GM12878 (cell line): Measurements from ENCODE around the gene GOLGA6L1. TPM values are rescaled to one million over a fixed set of nuclear protein-coding genes. Genes with fewer than 3 reads are reported as not detected.
"Not testable (repeated sequence)": the region's sequence is repeated elsewhere in the genome, so short reads cannot be mapped to it uniquely, and the experiment has no call there.

Source experiments
- ATAC-seq: fragments of 200-7000 bp; cut with Tn5 transposase; 3 replicates; pipeline ENCODE4 v1.9.1; 2020; ENCODE audit warnings: mild to moderate bottlenecking, moderate library complexity
- BruUV-seq: library from RNA; stranded (reverse); fragments of 400-500 nt; replicated peaks from 2 replicates; lab custom pipeline; 2021; lab: Mats Ljungman, UMichigan
- CTCF ChIA-PET: fragments of 300-600 bp; sonication (Branson Sonifier 250); formaldehyde crosslinking; extraction: SDS; loops from one replicate; lab custom pipeline; 2021; ENCODE audit warnings: inconsistent platforms; lab: Yijun Ruan, JAX
- POLR2A ChIA-PET: fragments of 350-600 bp; formaldehyde crosslinking; extraction: SDS; loops from one replicate; lab custom pipeline; 2021; ENCODE audit warnings: inconsistent platforms; lab: Charles Lee
- RAD21 ChIA-PET: fragments of 300-600 bp; sonication (Branson Sonifier 250); formaldehyde crosslinking; loops from one replicate; lab custom pipeline; 2023; ENCODE audit warnings: antibody characterized with exemption; ENCODE audit not compliant: unreplicated experiment; lab: Charles Lee
- SMC1A ChIA-PET: fragments of 300-600 bp; sonication (Branson Sonifier 250); formaldehyde crosslinking; loops from one replicate; lab custom pipeline; 2023; ENCODE audit not compliant: unreplicated experiment, uncharacterized antibody; lab: Charles Lee
- DNase-seq: peaks from one replicate; pipeline ENCODE4 v3.0.0-alpha.2; 2011; ENCODE audit warnings: low read depth, low spot score
- FAIRE-seq: peaks from 3 replicates; lab custom pipeline; 2011; peaks lifted over from hg19 to GRCh38; lab: Jason Lieb, UNC
- H2AFZ ChIP-seq: 2 replicates; pipeline ENCODE4 v1.6.0; 2011; ENCODE audit warnings: low read depth, low read length, control low read depth; ENCODE audit not compliant: control insufficient read depth
- H3K27ac ChIP-seq: 2 replicates; pipeline ENCODE4 v1.5.1; 2011; ENCODE audit warnings: control low read depth; ENCODE audit not compliant: control insufficient read depth, insufficient read depth
- H3K27me3 ChIP-seq, 2 experiments: replicated peaks in 1 of 2; 2 replicates each; pipeline versions ENCODE4 v1.6.0 to v1.6.1; 2011; ENCODE audit warnings: low read length in 1 of 2; ENCODE audit not compliant: control insufficient read depth in 2 of 2, insufficient read depth in 2 of 2
- H3K36me3 ChIP-seq, 2 experiments: 2 replicates each; pipeline ENCODE4 v1.5.1; 2011; ENCODE audit warnings: low read length in 1 of 2; ENCODE audit not compliant: control insufficient read depth in 2 of 2, insufficient read depth in 2 of 2
- H3K4me1 ChIP-seq: 2 replicates; pipeline ENCODE4 v1.6.1; 2011; ENCODE audit warnings: mild to moderate bottlenecking, low read length, moderate library complexity, mixed read lengths; ENCODE audit not compliant: control insufficient read depth, insufficient read depth
- H3K4me2 ChIP-seq: 2 replicates; pipeline ENCODE4 v1.6.0; 2011; ENCODE audit warnings: control low read depth; ENCODE audit not compliant: control insufficient read depth, insufficient read depth
- H3K4me3 ChIP-seq: fragments of 200-600 bp; sonication (generic); 2 replicates; pipeline ENCODE4 v1.5.1; 2016
- H3K79me2 ChIP-seq: 2 replicates; pipeline ENCODE4 v1.6.0; 2011; ENCODE audit warnings: low read length; ENCODE audit not compliant: control insufficient read depth, insufficient read depth
- H3K9ac ChIP-seq: 2 replicates; pipeline ENCODE4 v1.8.0; 2011; ENCODE audit warnings: low read length, control low read depth, mixed read lengths; ENCODE audit not compliant: control insufficient read depth, insufficient read depth
- H3K9me3 ChIP-seq: replicated peaks from 3 replicates; pipeline ENCODE4 v1.5.1; 2011; ENCODE audit warnings: mild to moderate bottlenecking, low read length; ENCODE audit not compliant: control insufficient read depth, insufficient read depth
- H4K20me1 ChIP-seq: 2 replicates; pipeline ENCODE4 v1.6.0; 2011; ENCODE audit not compliant: control insufficient read depth, insufficient read depth
- WGBS: methylation state at CpG from one replicate; pipeline ENCODE4 v1.1.6; 2016; ENCODE audit warnings: low lambda C conversion rate; ENCODE audit not compliant: insufficient replicate concordance, insufficient coverage; ENCODE audit errors: missing lambda C conversion rate; 5-methylcytosine and 5-hydroxymethylcytosine counted together
- in situ Hi-C: fragments of 300-500 bp; cut with MboI; formaldehyde crosslinking; loops from 9 replicates; pipeline ENCODE4 v1.14.3; 2018; ENCODE audit warnings: mixed read lengths
- intact Hi-C: fragments of 100-400 bp; cut with micrococcal nuclease; formaldehyde crosslinking; loops from one replicate; pipeline ENCODE4 v1.14.2; 2022; ENCODE audit not compliant: unreplicated experiment
- polyA plus RNA-seq, 11 experiments: library from polyadenylated mRNA; depleted of rRNA in 4 of 11; unstranded in 6 of 11; stranded (reverse) in 5 of 11; fragments of >200 nt; fragmentation: Nextera tagmentation in 4 of 11; fragmentation: Illumina TruSeq in 1 of 11; extraction: Ambion mirVana in 4 of 11; extraction: Trizol in 1 of 11; gene quantifications; 1 replicate in 1 of 11; 2 replicates in 10 of 11; pipeline versions ENCODE4 v1.2.1 to v1.2.3, GENCODE V29; 2011 to 2016; ENCODE audit warnings: inconsistent platforms in 2 of 11, missing spikeins in 2 of 11, low read depth in 1 of 11
- total RNA-seq, 4 experiments: library from RNA; depleted of rRNA in 3 of 4; stranded (reverse); fragments of >200 nt in 3 of 4; fragmentation: Illumina TruSeq in 1 of 4; extraction: Trizol in 1 of 4; gene quantifications; 2 replicates each; pipeline versions ENCODE4 v1.2.1 to v1.2.3, GENCODE V29; 2013 to 2021

GOLGA6L1 gene
- total and polyA plus RNA-seq, 10 of the 15 experiments (the other 5 are each of a cell fraction or from before 2014, with no cell fraction given): not detected

GRCh38 chr15:23179768-23180546 is 43.3 kb upstream of the GOLGA6L1 start:
- DNase-seq, H3K27ac ChIP-seq, CTCF ChIA-PET, POLR2A ChIA-PET, intact Hi-C loops, RAD21 ChIA-PET, H4K20me1 ChIP-seq, H3K27me3 ChIP-seq, FAIRE-seq, H3K4me1 ChIP-seq, H3K4me3 ChIP-seq, H3K9ac ChIP-seq, ATAC-seq, H3K4me2 ChIP-seq, H2AFZ ChIP-seq, BruUV-seq, in situ Hi-C loops, H3K9me3 ChIP-seq, SMC1A ChIA-PET, H3K36me3 ChIP-seq, H3K79me2 ChIP-seq: not testable (repeated sequence)
- 69% methylated on average over 25 of the region's 67 CpGs for WGBS

GRCh38 chr15:23176683-23177082 is 40.1 kb upstream of the GOLGA6L1 start:
- H3K27ac ChIP-seq, H3K36me3 ChIP-seq, H3K4me1 ChIP-seq, H2AFZ ChIP-seq, RAD21 ChIA-PET, H4K20me1 ChIP-seq, DNase-seq, FAIRE-seq, in situ Hi-C loops, H3K4me3 ChIP-seq, SMC1A ChIA-PET, ATAC-seq, BruUV-seq, POLR2A ChIA-PET, H3K79me2 ChIP-seq, H3K9me3 ChIP-seq, CTCF ChIA-PET, H3K9ac ChIP-seq, intact Hi-C loops, H3K27me3 ChIP-seq, H3K4me2 ChIP-seq: not testable (repeated sequence)
- WGBS: 74% methylated on average over 15 of the region's 20 CpGs

GRCh38 chr15:23175606-23176005 is 39.0 kb upstream of the GOLGA6L1 start:
- H3K4me2 ChIP-seq, H3K9me3 ChIP-seq, H4K20me1 ChIP-seq, DNase-seq, H3K36me3 ChIP-seq, H3K27ac ChIP-seq, H3K4me1 ChIP-seq, CTCF ChIA-PET, SMC1A ChIA-PET, RAD21 ChIA-PET, ATAC-seq, H3K27me3 ChIP-seq, POLR2A ChIA-PET, in situ Hi-C loops, H3K79me2 ChIP-seq, FAIRE-seq, BruUV-seq, H3K9ac ChIP-seq, H2AFZ ChIP-seq, H3K4me3 ChIP-seq, intact Hi-C loops: not testable (repeated sequence)
- 80% methylated on average over 5 of the region's 19 CpGs for WGBS

GRCh38 chr15:23174609-23175140 is 38.1 kb upstream of the GOLGA6L1 start:
- H3K9me3 ChIP-seq, H3K4me2 ChIP-seq, H3K9ac ChIP-seq, H4K20me1 ChIP-seq, H3K27me3 ChIP-seq, SMC1A ChIA-PET, H3K27ac ChIP-seq, ATAC-seq, RAD21 ChIA-PET, intact Hi-C loops, H3K36me3 ChIP-seq, H3K79me2 ChIP-seq, H3K4me1 ChIP-seq, POLR2A ChIA-PET, DNase-seq, FAIRE-seq, CTCF ChIA-PET, H3K4me3 ChIP-seq, H2AFZ ChIP-seq, in situ Hi-C loops, BruUV-seq: not testable (repeated sequence)
- WGBS: 70% methylated on average over 6 of the region's 11 CpGs
